Activated T-cell treated with anti-CD3 and anti-CD28 coated beads, Interleukin-2, amount 50 U/mL, for 72 hours (primary cell): ENCODE results near the gene ANLN. TPM values are rescaled to one million over a fixed set of nuclear protein-coding genes. Genes with fewer than 3 reads are reported as not detected.

Experiments
- ATAC-seq, 2 donors: fragments of 150-1000 bp; cut with Tn5 transposase; replicated peaks in 1 of 2; 2 replicates each; pipeline ENCODE4 v1.10.0; 2021; ENCODE audit warnings: moderate library complexity in 2 of 2, mild to moderate bottlenecking in 1 of 2
- DNase-seq, 2 donors: peaks; one replicate each; pipeline ENCODE4 v3.0.0; 2021 to 2022; ENCODE audit warnings: mixed read lengths in 1 of 2
- H3K27ac Mint-ChIP-seq: one replicate; pipeline ENCODE4 v1.8.0; 2022; ENCODE audit warnings: mild to moderate bottlenecking, moderate library complexity, mixed read lengths
- H3K27me3 Mint-ChIP-seq: one replicate; pipeline ENCODE4 v1.8.0; 2022; ENCODE audit warnings: low read depth, mixed read lengths
- H3K36me3 Mint-ChIP-seq, 2 donors: one replicate each; pipeline ENCODE4 v1.8.0; 2022; ENCODE audit warnings: mixed read lengths in 2 of 2, mild to moderate bottlenecking in 1 of 2; ENCODE audit not compliant: insufficient read depth in 2 of 2
- H3K4me1 Mint-ChIP-seq: one replicate; pipeline ENCODE4 v1.8.0; 2022; ENCODE audit warnings: low read depth, mixed read lengths
- H3K4me3 Mint-ChIP-seq, 2 donors: one replicate each; pipeline ENCODE4 v1.8.0; 2022; ENCODE audit warnings: mild to moderate bottlenecking in 2 of 2, mixed read lengths in 2 of 2, moderate library complexity in 2 of 2
- H3K9me3 Mint-ChIP-seq, 2 donors: one replicate each; pipeline ENCODE4 v1.8.0; 2022; ENCODE audit warnings: mixed read lengths in 2 of 2
- total RNA-seq, 2 donors: library from RNA; stranded (reverse); gene quantifications; one replicate each; pipeline ENCODE4 v1.2.3, GENCODE V29; 2022

The ANLN gene
- total RNA-seq = 10 to 100 TPM; 46.1 to 49.5 TPM

GRCh38 chr7:36389371-36390198 lies at the start of gene ANLN:
Gene ANLN (plus strand): TSS chr7:36389862. CDS start chr7:36390027, 165 bp downstream.
- peak within 1 kb of the TSS; percentile 84 for H3K27ac Mint-ChIP-seq
- peak within 1 kb of the TSS; percentile 96 to 97 for H3K4me3 Mint-ChIP-seq
- peaks cover 10% of the 10 kb centered on the region for H3K27me3 Mint-ChIP-seq
- ATAC-seq = peak; percentile 86 to 87
- H3K9me3 Mint-ChIP-seq = no peaks in the 10 kb centered on the region
- peaks cover 27% of the 10 kb centered on the region for H3K4me1 Mint-ChIP-seq
- peaks cover 4 to 20% of the 10 kb centered on the region in 2 donors for H3K36me3 Mint-ChIP-seq
- peak; percentile 83 to 91 for DNase-seq

GRCh38 chr7:36343548-36343947 lies 46.1 kb upstream of the ANLN start:
- H3K36me3 Mint-ChIP-seq = no peaks in the 10 kb centered on the region
- H3K27ac Mint-ChIP-seq = no peak overlapping the region
- no peaks in the 10 kb centered on the region for H3K27me3 Mint-ChIP-seq
- no peak for DNase-seq
- no peak overlapping the region for H3K4me3 Mint-ChIP-seq
- ATAC-seq = no peak
- no peaks in the 10 kb centered on the region for H3K9me3 Mint-ChIP-seq
- no peaks in the 10 kb centered on the region for H3K4me1 Mint-ChIP-seq

- ATAC-seq (no peak), DNase-seq (no peak)
- Mint-ChIP-seq H3K36me3 (no peaks in the 10 kb centered on the region), H3K9me3 (no peaks in the 10 kb centered on the region), H3K27ac (no peak overlapping the region), H3K4me1 (no peaks in the 10 kb centered on the region), H3K4me3 (no peak overlapping the region), H3K27me3 (no peaks in the 10 kb centered on the region)
These were observed 45.0 kb upstream of the ANLN start for GRCh38 chr7:36344622-36345021.

- Mint-ChIP-seq H3K27me3 (no peaks in the 10 kb centered on the region), H3K4me3 (no peak overlapping the region), H3K9me3 (no peaks in the 10 kb centered on the region), H3K36me3 (no peaks in the 10 kb centered on the region), H3K27ac (no peak overlapping the region), H3K4me1 (no peaks in the 10 kb centered on the region)
- DNase-seq = no peak
- peak in 1 of 2 donors; percentile 55 for ATAC-seq
These were observed 43.3 kb upstream of the ANLN start for GRCh38 chr7:36346260-36346831.

- H3K4me1 Mint-ChIP-seq = no peaks in the 10 kb centered on the region
- no peaks in the 10 kb centered on the region for H3K36me3 Mint-ChIP-seq
- H3K27me3 Mint-ChIP-seq = no peaks in the 10 kb centered on the region
- H3K4me3 Mint-ChIP-seq = no peak overlapping the region
- DNase-seq (no peak), ATAC-seq (no peak)
- H3K27ac Mint-ChIP-seq = no peak overlapping the region
- H3K9me3 Mint-ChIP-seq = no peaks in the 10 kb centered on the region
These were observed 41.4 kb upstream of the ANLN start for GRCh38 chr7:36348256-36348655.

- DNase-seq (no peak), ATAC-seq (no peak)
- Mint-ChIP-seq H3K27me3 (no peaks in the 10 kb centered on the region), H3K4me3 (no peak overlapping the region), H3K36me3 (no peaks in the 10 kb centered on the region), H3K9me3 (no peaks in the 10 kb centered on the region), H3K27ac (no peak overlapping the region), H3K4me1 (no peaks in the 10 kb centered on the region)
These were observed 40.9 kb upstream of the ANLN start for GRCh38 chr7:36348771-36349170.

- Mint-ChIP-seq H3K4me3 (no peak overlapping the region), H3K27me3 (no peaks in the 10 kb centered on the region), H3K9me3 (no peaks in the 10 kb centered on the region), H3K36me3 (no peaks in the 10 kb centered on the region), H3K27ac (no peak overlapping the region), H3K4me1 (no peaks in the 10 kb centered on the region)
- ATAC-seq (no peak), DNase-seq (no peak)
These were observed 40.0 kb upstream of the ANLN start for GRCh38 chr7:36349626-36350025.

- Mint-ChIP-seq H3K27me3 (no peaks in the 10 kb centered on the region), H3K4me3 (no peak overlapping the region), H3K27ac (no peak overlapping the region), H3K36me3 (no peaks in the 10 kb centered on the region), H3K9me3 (no peaks in the 10 kb centered on the region), H3K4me1 (no peaks in the 10 kb centered on the region)
- no peak for DNase-seq
- ATAC-seq = no peak
These were observed 34.2 kb upstream of the ANLN start for GRCh38 chr7:36355490-36355889.

- H3K4me1 Mint-ChIP-seq = no peaks in the 10 kb centered on the region
- H3K4me3 Mint-ChIP-seq = no peak overlapping the region
- no peaks in the 10 kb centered on the region for H3K9me3 Mint-ChIP-seq
- no peak overlapping the region for H3K27ac Mint-ChIP-seq
- H3K36me3 Mint-ChIP-seq = no peaks in the 10 kb centered on the region
- H3K27me3 Mint-ChIP-seq = no peaks in the 10 kb centered on the region
- ATAC-seq (no peak), DNase-seq (no peak)
These were observed 32.6 kb upstream of the ANLN start for GRCh38 chr7:36357054-36357453.

GRCh38 chr7:36358589-36358988 lies 31.1 kb upstream of the ANLN start:
- DNase-seq = no peak
- Mint-ChIP-seq H3K27ac (no peak overlapping the region), H3K36me3 (no peaks in the 10 kb centered on the region), H3K9me3 (no peaks in the 10 kb centered on the region), H3K27me3 (no peaks in the 10 kb centered on the region), H3K4me1 (no peaks in the 10 kb centered on the region), H3K4me3 (no peak overlapping the region)
- no peak for ATAC-seq

- no peak for DNase-seq
- ATAC-seq = no peak
- no peak overlapping the region for H3K4me3 Mint-ChIP-seq
- H3K36me3 Mint-ChIP-seq = no peaks in the 10 kb centered on the region
- no peaks in the 10 kb centered on the region for H3K4me1 Mint-ChIP-seq
- no peak overlapping the region for H3K27ac Mint-ChIP-seq
- H3K9me3 Mint-ChIP-seq = no peaks in the 10 kb centered on the region
- H3K27me3 Mint-ChIP-seq = no peaks in the 10 kb centered on the region
These were observed 29.4 kb upstream of the ANLN start for GRCh38 chr7:36360244-36360643.

GRCh38 chr7:36361227-36361626 lies 28.4 kb upstream of the ANLN start:
- no peak for ATAC-seq
- H3K4me3 Mint-ChIP-seq = no peak overlapping the region
- H3K27ac Mint-ChIP-seq = no peak overlapping the region
- no peaks in the 10 kb centered on the region for H3K4me1 Mint-ChIP-seq
- no peak for DNase-seq
- H3K9me3 Mint-ChIP-seq = no peaks in the 10 kb centered on the region
- no peaks in the 10 kb centered on the region for H3K27me3 Mint-ChIP-seq
- H3K36me3 Mint-ChIP-seq = no peaks in the 10 kb centered on the region

- H3K4me3 Mint-ChIP-seq = no peak overlapping the region
- H3K27me3 Mint-ChIP-seq = no peaks in the 10 kb centered on the region
- no peak overlapping the region for H3K27ac Mint-ChIP-seq
- DNase-seq (no peak), ATAC-seq (no peak)
- H3K4me1 Mint-ChIP-seq = peaks cover 6% of the 10 kb centered on the region
- H3K36me3 Mint-ChIP-seq = no peaks in the 10 kb centered on the region
- H3K9me3 Mint-ChIP-seq = no peaks in the 10 kb centered on the region
These were observed 26.1 kb upstream of the ANLN start for GRCh38 chr7:36363515-36363914.
